HUDEP-2 (cell line): ENCODE measurements around the gene GCN1.

Experiments used
- DNase-seq, 76 experiments: peaks; one replicate each; lab custom pipeline; 2025; ENCODE audit not compliant: unreplicated experiment in 76 of 76; lab: John Stamatoyannopoulos, UW

Gene GCN1

DNA sequence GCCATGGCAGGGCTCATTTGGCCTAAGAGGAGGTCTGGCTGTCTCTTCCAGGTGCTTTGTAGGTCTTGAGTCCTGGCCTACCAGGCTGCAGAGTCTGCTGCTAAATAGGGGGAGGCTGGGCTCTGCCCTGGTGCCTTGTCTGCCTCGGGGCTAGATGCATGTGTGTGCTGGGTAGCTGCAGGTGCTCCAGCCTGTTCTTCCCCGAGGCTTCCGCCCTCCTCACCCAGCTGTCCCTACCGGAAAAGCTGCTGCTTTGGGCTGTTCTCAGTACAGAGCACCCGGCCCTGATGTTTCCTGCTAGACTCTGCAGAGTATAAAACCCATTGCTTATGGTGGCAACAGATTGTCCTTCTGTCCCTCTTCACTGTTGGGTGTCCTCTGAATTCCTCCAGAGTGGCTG is 115.6 kb downstream of the GCN1 start:
- no peak for DNase-seq

- no peak for DNase-seq
These were observed 117.3 kb downstream of the GCN1 start for GRCh38 chr12:120077260-120077659.
